Neuronal stem cell (in vitro differentiated cells): ENCODE data around the gene MAB21L4.

ENCODE experiments used
- DNase-seq: peaks from one replicate; pipeline ENCODE4 v3.0.0-alpha.2; 2013; ENCODE audit warnings: low spot score
- H2AFZ ChIP-seq: one replicate; pipeline ENCODE4 v1.6.1; 2013; ENCODE audit warnings: mild to moderate bottlenecking, low read length, inconsistent platforms
- H2AK5ac ChIP-seq: 2 replicates; pipeline ENCODE4 v1.6.1; 2013; ENCODE audit warnings: low read depth, mild to moderate bottlenecking, inconsistent platforms, low read length, moderate library complexity, mixed read lengths
- H2BK120ac ChIP-seq: 2 replicates; pipeline ENCODE4 v1.6.1; 2013; ENCODE audit warnings: low read depth, mild to moderate bottlenecking, inconsistent platforms, low read length, moderate library complexity, mixed read lengths
- H2BK12ac ChIP-seq: one replicate; pipeline ENCODE4 v1.6.1; 2013; ENCODE audit warnings: low read length, inconsistent platforms
- H2BK15ac ChIP-seq: 2 replicates; pipeline ENCODE4 v1.6.1; 2013; ENCODE audit warnings: mild to moderate bottlenecking, low read length, inconsistent platforms, mixed read lengths
- H2BK5ac ChIP-seq: one replicate; pipeline ENCODE4 v1.6.1; 2013; ENCODE audit warnings: inconsistent platforms, mild to moderate bottlenecking, low read length, moderate library complexity
- H3K14ac ChIP-seq: one replicate; pipeline ENCODE4 v1.6.1; 2013; ENCODE audit warnings: low read length, inconsistent platforms
- H3K18ac ChIP-seq: 2 replicates; pipeline ENCODE4 v1.6.1; 2013; ENCODE audit warnings: low read length, inconsistent platforms
- H3K23ac ChIP-seq: 2 replicates; pipeline ENCODE4 v1.6.1; 2013; ENCODE audit warnings: low read depth, mild to moderate bottlenecking, mixed read lengths, low read length, inconsistent platforms; ENCODE audit not compliant: poor library complexity
- H3K27ac ChIP-seq: replicated peaks from 3 replicates; pipeline ENCODE4 v1.5.1; 2013; ENCODE audit warnings: low read length, inconsistent platforms
- H3K27me3 ChIP-seq, 3 experiments: 2 replicates each; pipeline ENCODE4 v1.6.1; 2013; ENCODE audit warnings: low read length in 3 of 3, mild to moderate bottlenecking in 2 of 3, inconsistent platforms in 1 of 3, low read depth in 1 of 3, mixed read lengths in 1 of 3, moderate library complexity in 1 of 3; ENCODE audit not compliant: control insufficient read depth in 3 of 3, insufficient read depth in 3 of 3
- H3K36me3 ChIP-seq, 2 donors: replicated peaks in 1 of 2; 2 replicates each; pipeline ENCODE4 v1.6.1; 2013; ENCODE audit warnings: low read length in 2 of 2; ENCODE audit not compliant: control insufficient read depth in 2 of 2, insufficient read depth in 2 of 2
- H3K4ac ChIP-seq: 2 replicates; pipeline ENCODE4 v1.6.1; 2013; ENCODE audit warnings: inconsistent platforms, mild to moderate bottlenecking, low read length, moderate library complexity
- H3K4me1 ChIP-seq, 2 donors: 1 replicate in 1 of 2; 2 replicates in 1 of 2; pipeline ENCODE4 v1.6.1; 2013; ENCODE audit warnings: low read length in 2 of 2, low read depth in 1 of 2; ENCODE audit not compliant: control insufficient read depth in 2 of 2, insufficient read depth in 1 of 2
- H3K4me2 ChIP-seq: one replicate; pipeline ENCODE4 v1.6.1; 2013; ENCODE audit warnings: mild to moderate bottlenecking, low read length, inconsistent platforms; ENCODE audit not compliant: insufficient read depth, poor library complexity, severe bottlenecking
- H3K4me3 ChIP-seq, 2 donors: 2 replicates each; pipeline ENCODE4 v1.5.1; 2013; ENCODE audit warnings: low read length in 2 of 2, mild to moderate bottlenecking in 2 of 2, inconsistent platforms in 1 of 2, moderate library complexity in 1 of 2
- H3K79me1 ChIP-seq: one replicate; pipeline ENCODE4 v1.6.1; 2013; ENCODE audit warnings: low read depth, mild to moderate bottlenecking, inconsistent platforms, low read length, moderate library complexity
- H3K9ac ChIP-seq: one replicate; pipeline ENCODE4 v1.6.1; 2013; ENCODE audit warnings: mild to moderate bottlenecking, low read depth, low read length, inconsistent platforms; ENCODE audit not compliant: poor library complexity
- H3K9me3 ChIP-seq, 2 donors: replicated peaks in 1 of 2; 2 replicates each; pipeline versions ENCODE3 to v1.6.1; 2013; ENCODE audit warnings: low read length in 2 of 2, mild to moderate bottlenecking in 2 of 2, inconsistent platforms in 1 of 2, low read depth in 1 of 2, mixed read lengths in 1 of 2, moderate library complexity in 1 of 2; ENCODE audit not compliant: control insufficient read depth in 2 of 2, insufficient read depth in 1 of 2
- H4K8ac ChIP-seq: one replicate; pipeline ENCODE4 v1.6.1; 2013; ENCODE audit warnings: low read depth, mild to moderate bottlenecking, inconsistent platforms, low read length, moderate library complexity
- H4K91ac ChIP-seq: one replicate; pipeline ENCODE4 v1.6.1; 2013; ENCODE audit warnings: low read length, low read depth, mild to moderate bottlenecking, inconsistent platforms; ENCODE audit not compliant: poor library complexity
- WGBS, 2 donors: extraction: QIAGEN DNeasy Blood & Tissue Kit; methylation state at CpG; one replicate each; pipeline ENCODE4 v1.1.7; 2013; ENCODE audit warnings: missing lambda C conversion rate in 2 of 2, mixed read lengths in 1 of 2; ENCODE audit not compliant: insufficient read length in 2 of 2, insufficient replicate concordance in 1 of 2; ENCODE audit errors: extremely low coverage in 2 of 2; 5-methylcytosine and 5-hydroxymethylcytosine counted together

The MAB21L4 gene

DNA sequence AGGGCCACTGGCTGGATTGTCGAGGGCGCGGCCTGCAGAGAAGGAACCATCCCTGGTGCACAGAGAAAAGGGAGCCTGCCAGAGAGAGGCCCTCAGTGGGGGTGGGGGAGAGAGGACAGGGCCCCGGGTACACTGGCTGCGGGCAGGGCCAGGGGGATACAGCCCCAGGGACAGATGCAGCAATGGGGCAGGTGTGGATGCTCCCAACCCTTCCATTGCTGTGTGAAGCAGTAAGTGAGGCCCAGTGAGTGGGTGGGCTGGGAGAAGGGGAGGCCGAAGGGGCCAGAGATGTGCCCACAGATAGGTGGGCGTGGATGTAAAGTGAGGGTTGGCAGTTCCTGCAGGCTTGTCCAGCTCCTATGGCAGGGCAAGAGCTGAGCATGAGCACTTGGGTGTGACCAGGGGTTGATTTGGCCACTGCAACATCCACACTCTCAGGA lies 19.9 kb downstream of the MAB21L4 start:
- Histone ChIP-seq H3K27ac (no peak overlapping the region), H3K4me1 (no peaks in the 10 kb centered on the region), H3K23ac (no peak overlapping the region), H2BK120ac (peak overlapping the region; percentile 2), H3K4ac (no peak overlapping the region), H3K79me1 (no peaks in the 10 kb centered on the region), H2BK5ac (no peak overlapping the region), H3K4me2 (no peak overlapping the region), H3K36me3 (peaks cover 0 to 2% of the 10 kb centered on the region in 2 donors), H2AFZ (no peak overlapping the region), H3K27me3 (peaks cover 0 to 37% (median 0%) of the 10 kb centered on the region in 3 experiments), H3K18ac (peak overlapping the region; percentile 13), H3K9ac (no peak overlapping the region), H3K4me3 (no peak overlapping the region), H3K14ac (peak overlapping the region; percentile 40), H4K8ac (no peak overlapping the region), H3K9me3 (no peaks in the 10 kb centered on the region), H2BK15ac (no peak overlapping the region), H4K91ac (no peak overlapping the region), H2AK5ac (no peak overlapping the region), H2BK12ac (no peak overlapping the region)
- WGBS, 2 donors = no CpG with 5 or more reads among the region's 7 CpGs
- no peak for DNase-seq

DNA sequence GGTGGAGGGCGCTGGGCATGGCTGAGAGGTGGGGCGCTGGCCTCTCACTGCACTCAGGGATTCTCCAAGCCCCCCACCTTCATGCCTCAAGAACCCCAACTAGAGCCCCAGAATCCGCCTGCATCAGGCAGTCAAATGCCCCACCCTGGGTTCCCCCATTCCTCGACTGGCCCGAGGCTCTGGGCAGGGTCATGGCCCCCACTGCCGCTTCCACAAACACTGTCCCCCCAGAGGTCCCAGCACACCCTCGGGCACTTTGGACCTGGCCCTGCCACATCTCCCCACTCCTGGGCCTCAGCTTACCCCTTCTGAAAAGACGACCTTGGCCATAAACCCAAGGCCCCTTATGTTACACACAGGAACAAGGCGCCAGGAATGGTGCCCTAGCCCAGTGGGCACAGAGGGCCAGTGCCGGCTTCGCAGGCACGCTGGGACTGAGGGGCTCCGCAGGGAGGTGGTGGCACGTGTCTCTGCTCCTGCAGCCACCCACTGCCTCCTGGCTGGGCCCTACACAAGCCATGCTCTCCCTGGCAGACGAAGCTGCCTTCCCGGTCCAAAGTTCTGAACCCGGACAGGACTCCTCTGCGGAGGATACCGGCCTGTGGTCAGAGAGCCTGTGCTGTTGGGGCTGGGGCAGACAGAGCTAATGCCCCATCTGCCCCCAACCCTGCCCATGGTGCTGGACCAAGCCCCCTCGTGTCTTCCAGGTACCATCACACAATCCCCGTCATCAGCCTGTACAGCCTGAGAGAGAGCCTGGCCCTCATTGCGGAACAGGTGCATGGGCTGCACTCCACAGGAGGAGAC lies 20.5 kb downstream of the MAB21L4 start:
- Histone ChIP-seq H3K4me1 (no peaks in the 10 kb centered on the region), H3K4me3 (no peak overlapping the region), H4K91ac (no peak overlapping the region), H3K36me3 (peaks cover 0 to 2% of the 10 kb centered on the region in 2 donors), H3K9ac (no peak overlapping the region), H4K8ac (no peak overlapping the region), H3K18ac (peak overlapping the region; percentile 58), H2BK120ac (peak overlapping the region; percentile 2), H3K4ac (peak overlapping the region; percentile 67), H2BK12ac (peak overlapping the region; percentile 16), H3K4me2 (no peak overlapping the region), H3K27me3 (peaks cover 0 to 42% (median 0%) of the 10 kb centered on the region in 3 experiments), H3K23ac (no peak overlapping the region), H3K9me3 (no peaks in the 10 kb centered on the region), H3K14ac (no peak overlapping the region), H2BK5ac (peak overlapping the region; percentile 19), H2BK15ac (no peak overlapping the region), H2AK5ac (peak overlapping the region; percentile 34), H3K79me1 (peaks cover 2% of the 10 kb centered on the region), H3K27ac (no peak overlapping the region), H2AFZ (no peak overlapping the region)
- no peak for DNase-seq
- no CpG with 5 or more reads among the region's 22 CpGs for WGBS, 2 donors

GRCh38 chr2:240874715-240875227 lies 21.2 kb downstream of the MAB21L4 start:
- Histone ChIP-seq H3K4me2 (no peak overlapping the region), H4K8ac (no peak overlapping the region), H2BK120ac (no peak overlapping the region), H3K18ac (no peak overlapping the region), H3K4me1 (no peaks in the 10 kb centered on the region), H3K14ac (no peak overlapping the region), H2AK5ac (peak overlapping the region; percentile 34), H3K27me3 (peaks cover 0 to 49% (median 0%) of the 10 kb centered on the region in 3 experiments), H3K9me3 (no peaks in the 10 kb centered on the region), H3K4ac (no peak overlapping the region), H4K91ac (no peak overlapping the region), H2BK15ac (no peak overlapping the region), H3K9ac (no peak overlapping the region), H3K4me3 (no peak overlapping the region), H2BK12ac (no peak overlapping the region), H2BK5ac (peak overlapping the region; percentile 19), H3K36me3 (peaks cover 0 to 2% of the 10 kb centered on the region in 2 donors), H3K27ac (no peak overlapping the region), H3K79me1 (peaks cover 2% of the 10 kb centered on the region), H2AFZ (no peak overlapping the region), H3K23ac (no peak overlapping the region)
- no CpG with 5 or more reads among the region's 12 CpGs for WGBS, 2 donors
- DNase-seq = no peak
